HepG2 (cell line): Measurements from ENCODE around the gene ST7L. TPM values are rescaled to one million over a fixed set of nuclear protein-coding genes. Genes with fewer than 3 reads are reported as not detected.

ENCODE experiments used
- ADNP ChIP-seq: sonication (generic); formaldehyde crosslinking; IDR thresholded peaks from 2 replicates; pipeline ENCODE4 v1.4.0; 2020; ENCODE audit warnings: missing genetic modification reagents
- AFF4 ChIP-seq: sonication (generic); formaldehyde crosslinking; IDR thresholded peaks from 2 replicates; pipeline ENCODE4 v1.4.0; 2020; ENCODE audit warnings: missing genetic modification reagents
- AKNA ChIP-seq: sonication (generic); formaldehyde crosslinking; IDR thresholded peaks from 2 replicates; pipeline ENCODE4 v1.4.0; 2020; ENCODE audit warnings: missing genetic modification reagents, borderline replicate concordance
- ARID5B ChIP-seq: IDR thresholded peaks from 2 replicates; pipeline ENCODE4 v1.4.0; 2020; ENCODE audit warnings: mild to moderate bottlenecking, missing genetic modification reagents
- KLF12 ChIP-seq: sonication (generic); formaldehyde crosslinking; IDR thresholded peaks from 2 replicates; pipeline ENCODE4 v1.4.0; 2020; ENCODE audit warnings: missing genetic modification reagents, borderline replicate concordance
- MAF1 ChIP-seq: sonication (generic); formaldehyde crosslinking; IDR thresholded peaks from 2 replicates; pipeline ENCODE4 v1.5.0; 2020; ENCODE audit warnings: missing genetic modification reagents, borderline replicate concordance
- MNT ChIP-seq: fragments of 450-650 bp; IDR thresholded peaks from 2 replicates; pipeline ENCODE4 v1.6.1; 2016
- MTERF4 ChIP-seq: sonication (generic); formaldehyde crosslinking; IDR thresholded peaks from 2 replicates; pipeline ENCODE4 v1.8.0; 2023; ENCODE audit warnings: mild to moderate bottlenecking, missing genetic modification reagents
- NCOA5 ChIP-seq: sonication (generic); formaldehyde crosslinking; IDR thresholded peaks from 2 replicates; pipeline ENCODE4 v1.4.0; 2020; ENCODE audit warnings: missing genetic modification reagents
- POLR2AphosphoS5 ChIP-seq: IDR thresholded peaks from 2 replicates; pipeline ENCODE4 v1.6.1; 2012; ENCODE audit warnings: low read depth, low read length
- ZBTB3 ChIP-seq: sonication (generic); formaldehyde crosslinking; IDR thresholded peaks from 2 replicates; pipeline ENCODE4 v1.4.0; 2020; ENCODE audit warnings: low read depth, mild to moderate bottlenecking, moderate library complexity, missing genetic modification reagents, borderline replicate concordance
- polyA plus RNA-seq, 8 experiments: library from polyadenylated mRNA; depleted of rRNA in 3 of 8; stranded (reverse) in 7 of 8; unstranded in 1 of 8; fragments of >200 nt; fragmentation: Illumina TruSeq in 4 of 8; extraction: Trizol in 4 of 8; gene quantifications; 2 replicates each; pipeline versions ENCODE4 v1.2.1 to v1.2.3, GENCODE V29; 2011 to 2016; ENCODE audit warnings: low read depth in 4 of 8, missing spikeins in 1 of 8, mixed read lengths in 1 of 8; ENCODE audit not compliant: insufficient read depth in 1 of 8
- total RNA-seq, 5 experiments: library from RNA; depleted of rRNA; stranded (reverse); fragments of >200 nt; fragmentation: Illumina TruSeq; extraction: Trizol; gene quantifications; 2 replicates each; pipeline ENCODE4 v1.2.3, GENCODE V29; 2016; ENCODE audit warnings: low read depth in 1 of 5

The ST7L gene
- total and polyA plus RNA-seq, 2 of the 13 experiments (the other 11 are each of a cell fraction or from before 2014, with no cell fraction given): 8.6 to 19.9 TPM

- TF ChIP-seq MNT (no peak), ADNP (CRISPR knock-in tag) (no peak), KLF12 (CRISPR knock-in tag) (peak; percentile 42; the same call in 1 of the 2 replicates), MTERF4 (CRISPR knock-in tag) (no peak), POLR2AphosphoS5 (peak; percentile 84), AFF4 (CRISPR knock-in tag) (no peak; the same call in 1 of the 2 replicates), NCOA5 (CRISPR knock-in tag) (no peak), MAF1 (CRISPR knock-in tag) (0 out of 2 replicates have a peak, but pooled peaks have one; percentile 68), ZBTB3 (no peak), AKNA (no peak; the same call in 1 of the 2 replicates), ARID5B (no peak; the same call in 1 of the 2 replicates)
Observed at GRCh38 chr1:112618721-112619517, at the start of gene ST7L (continued).
